B cell (primary cell): ENCODE data around the gene TRIM47. TPM values are rescaled to one million over a fixed set of nuclear protein-coding genes. Genes with fewer than 3 reads are reported as not detected.

Experiments
- ATAC-seq: fragments of 200-7000 bp; cut with Tn5 transposase; one replicate; pipeline ENCODE4 v1.10.0; 2021; ENCODE audit warnings: low read depth, mild to moderate bottlenecking, moderate number of reproducible peaks, moderate library complexity
- CTCF ChIA-PET: fragments of 350-600 bp; sonication (Branson Sonifier 250); formaldehyde crosslinking; loops from one replicate; lab custom pipeline; 2021; ENCODE audit warnings: antibody characterized with exemption, inconsistent platforms; lab: Charles Lee
- POLR2A ChIA-PET: fragments of 350-600 bp; sonication (Branson Sonifier 250); formaldehyde crosslinking; loops from one replicate; lab custom pipeline; 2021; ENCODE audit warnings: antibody characterized with exemption; lab: Charles Lee
- DNase-seq: peaks from one replicate; pipeline ENCODE4 v3.0.0; 2013
- H2AFZ ChIP-seq: 2 replicates; pipeline ENCODE4 v1.6.1; 2012; ENCODE audit warnings: mild to moderate bottlenecking, low read depth, low read length; ENCODE audit not compliant: insufficient read depth, poor library complexity, severe bottlenecking
- H3K27ac ChIP-seq, 2 donors: 1 replicate in 1 of 2; 2 replicates in 1 of 2; pipeline ENCODE4 v1.5.1; 2012 to 2013; ENCODE audit warnings: low read length in 2 of 2, mild to moderate bottlenecking in 2 of 2, moderate library complexity in 1 of 2
- H3K27me3 ChIP-seq, 4 experiments: fragments of 200-600 bp in 1 of 4; sonication (generic) in 1 of 4; replicated peaks in 1 of 4; 1 replicate in 2 of 4; 2 replicates in 2 of 4; pipeline versions ENCODE4 v1.6.1 to v1.7.0; 2013 to 2016; ENCODE audit warnings: low read length in 3 of 4, mild to moderate bottlenecking in 2 of 4, mixed read lengths in 1 of 4, moderate library complexity in 1 of 4; ENCODE audit not compliant: insufficient read depth in 4 of 4, control insufficient read depth in 3 of 4; ENCODE audit errors: control extremely low read depth in 1 of 4
- H3K36me3 ChIP-seq, 2 experiments: replicated peaks in 1 of 2; 1 replicate in 1 of 2; 2 replicates in 1 of 2; pipeline versions ENCODE4 v1.6.1 to v1.7.1; 2013; ENCODE audit warnings: low read length in 1 of 2; ENCODE audit not compliant: insufficient read depth in 2 of 2, control insufficient read depth in 1 of 2; ENCODE audit errors: control extremely low read depth in 1 of 2, extremely low read depth in 1 of 2
- H3K4me1 ChIP-seq, 2 donors: fragments of 200-600 bp in 1 of 2; sonication (generic) in 1 of 2; 1 replicate in 1 of 2; 2 replicates in 1 of 2; pipeline versions ENCODE4 v1.5.1 to v1.6.1; 2013 to 2017; ENCODE audit warnings: low read length in 2 of 2; ENCODE audit not compliant: control insufficient read depth in 2 of 2, insufficient read depth in 2 of 2
- H3K4me2 ChIP-seq: replicated peaks from 2 replicates; pipeline ENCODE3; 2012; ENCODE audit warnings: mild to moderate bottlenecking, low read depth, low read length; ENCODE audit not compliant: poor library complexity, severe bottlenecking
- H3K4me3 ChIP-seq, 5 experiments: fragments of 200-600 bp in 1 of 5; sonication (generic) in 1 of 5; 1 replicate in 3 of 5; 2 replicates in 2 of 5; pipeline versions ENCODE4 v1.5.1 to v1.7.0; 2011 to 2016; ENCODE audit warnings: low read length in 4 of 5, mild to moderate bottlenecking in 4 of 5, low read depth in 2 of 5, control low read depth in 1 of 5, moderate library complexity in 1 of 5; ENCODE audit not compliant: insufficient read depth in 1 of 5; ENCODE audit errors: control extremely low read depth in 1 of 5, extremely low read depth in 1 of 5
- H3K79me2 ChIP-seq: fragments of 200-600 bp; sonication (generic); one replicate; pipeline ENCODE4 v1.6.0; 2016; ENCODE audit warnings: low read length; ENCODE audit not compliant: control insufficient read depth, insufficient read depth
- H3K9ac ChIP-seq: fragments of 200-600 bp; sonication (generic); 2 replicates; pipeline ENCODE4 v1.6.1; 2017; ENCODE audit warnings: mild to moderate bottlenecking, low read length, moderate library complexity
- H3K9me3 ChIP-seq, 3 donors: one replicate each; pipeline versions ENCODE4 v1.6.1 to v1.7.1; 2013; ENCODE audit warnings: low read length in 2 of 3; ENCODE audit not compliant: control insufficient read depth in 2 of 3, insufficient read depth in 1 of 3; ENCODE audit errors: control extremely low read depth in 1 of 3
- H4K20me1 ChIP-seq: 2 replicates; pipeline ENCODE4 v1.6.0; 2012; ENCODE audit warnings: mild to moderate bottlenecking, low read length; ENCODE audit not compliant: insufficient read depth, control insufficient read depth, poor library complexity, severe bottlenecking
- H3K27ac Mint-ChIP-seq: one replicate; pipeline ENCODE4 v1.8.0; 2021; ENCODE audit warnings: mixed read lengths
- H3K27me3 Mint-ChIP-seq: one replicate; pipeline ENCODE4 v1.8.0; 2021; ENCODE audit warnings: mixed read lengths
- H3K4me1 Mint-ChIP-seq: one replicate; pipeline ENCODE4 v1.8.0; 2021; ENCODE audit warnings: mixed read lengths
- H3K4me3 Mint-ChIP-seq: one replicate; pipeline ENCODE4 v1.8.0; 2021; ENCODE audit warnings: mixed read lengths
- H3K9me3 Mint-ChIP-seq: one replicate; pipeline ENCODE4 v1.8.0; 2022; ENCODE audit warnings: mixed read lengths; ENCODE audit not compliant: insufficient read depth
- CTCF ChIP-seq: fragments of 200-600 bp; IDR thresholded peaks from one replicate; pipeline ENCODE4 v1.8.0; 2022; ENCODE audit warnings: antibody characterized with exemption, mild to moderate bottlenecking
- EZH2 ChIP-seq: IDR thresholded peaks from 2 replicates; pipeline ENCODE4 v1.6.1; 2012; ENCODE audit warnings: borderline replicate concordance, low read depth, mild to moderate bottlenecking, moderate library complexity, low read length; ENCODE audit not compliant: insufficient read depth, poor library complexity, severe bottlenecking
- WGBS: methylation state at CpG from one replicate; pipeline ENCODE4 v1.1.5; 2013; ENCODE audit warnings: missing lambda C conversion rate; ENCODE audit not compliant: insufficient coverage; 5-methylcytosine and 5-hydroxymethylcytosine counted together
- intact Hi-C: fragments of 100-400 bp; cut with micrococcal nuclease; formaldehyde crosslinking; loops from one replicate; pipeline ENCODE4 v1.10.0; 2022
- polyA plus RNA-seq: library from polyadenylated mRNA; depleted of rRNA; stranded (reverse); fragments of >200 nt; gene quantifications from 2 replicates; pipeline ENCODE4 v1.2.3, GENCODE V29; 2012
- total RNA-seq, 2 donors: library from RNA; stranded (reverse); fragments of 120-200 nt in 1 of 2; gene quantifications; 1 replicate in 1 of 2; 2 replicates in 1 of 2; pipeline versions ENCODE4 v1.2.3 to v1.2.4, GENCODE V29; 2013 to 2022

The TRIM47 gene
- total and polyA plus RNA-seq, 2 donors (not counting 1 experiment from before 2014, with no cell fraction given) = 6.4 to 8.3 TPM

GRCh38 chr17:75856062-75856756 lies 22.2 kb downstream of the TRIM47 start:
- no peaks in the 10 kb centered on the region for H3K27me3 Mint-ChIP-seq
- Histone ChIP-seq H3K27ac (peak overlapping the region; percentile 89 to 92), H3K9ac (peak overlapping the region; percentile 95), H3K9me3 (no peaks in the 10 kb centered on the region), H3K4me2 (peak overlapping the region; percentile 85), H4K20me1 (no peaks in the 10 kb centered on the region), H2AFZ (peak overlapping the region; percentile 76), H3K36me3 (peaks cover 3 to 10% of the 10 kb centered on the region in 2 experiments), H3K4me1 (peaks cover 34 to 56% of the 10 kb centered on the region in 2 donors), H3K27me3 (no peaks in the 10 kb centered on the region), H3K4me3 (peak overlapping the region; percentile 46 to 98 (median 94)), H3K79me2 (peaks cover 40% of the 10 kb centered on the region)
- TF ChIP-seq EZH2 (no peak), CTCF (peak; percentile 2)
- intact Hi-C loops = loop anchor here (5.0 to 10.0 kb wide), 2 partner anchors 191 to 246 kb away; partner anchors contain the start of genes EXOC7, RECQL5 and SAP30BP
- no peak overlapping the region for H3K27ac Mint-ChIP-seq
- H3K9me3 Mint-ChIP-seq = no peaks in the 10 kb centered on the region
- CTCF ChIA-PET = interaction anchor here (0.7 to 4.1 kb wide), 14 partner anchors 12 to 400 kb away, joined by 3 to 53 read pairs (median 12); partner anchors contain the start of genes ACOX1, GALK1, MRPL38 and TEN1
- H3K4me1 Mint-ChIP-seq = peaks cover 42% of the 10 kb centered on the region
- ATAC-seq (no peak), DNase-seq (no peak)
- POLR2A ChIA-PET = interaction anchor here (0.6 to 3.6 kb wide), 14 partner anchors 11 to 768 kb away, joined by 3 to 82 read pairs (median 8); partner anchors contain the start of genes GALK1, TRIM47, TRIM65 and UNC13D
- WGBS = under 1% methylated on average over 18 of the region's 24 CpGs
- no peak overlapping the region for H3K4me3 Mint-ChIP-seq
